ENCODE results near the gene KRTAP20-2.

The KRTAP20-2 gene

GRCh38 chr21:30628109-30628508 lies 6.9 kb upstream of the KRTAP20-2 start:
- intact Hi-C loops (cut with micrococcal nuclease): no loop called here
- Mint-ChIP-seq H3K4me1 (ENCODE audit: low read depth) (no peaks in the 10 kb centered on the region), H3K36me3 (ENCODE audit: low read depth) (no peaks in the 10 kb centered on the region), H3K4me3 (no peak overlapping the region), H3K27ac (no peak overlapping the region), H3K9me3 (peaks cover 45% of the 10 kb centered on the region), H3K27me3 (no peaks in the 10 kb centered on the region)

- no peak overlapping the region for H3K27ac Mint-ChIP-seq
- H3K9me3 Mint-ChIP-seq: peaks cover 34% of the 10 kb centered on the region
- no peaks in the 10 kb centered on the region for H3K36me3 Mint-ChIP-seq (ENCODE audit: low read depth)
- H3K27me3 Mint-ChIP-seq: no peaks in the 10 kb centered on the region
- no peaks in the 10 kb centered on the region for H3K4me1 Mint-ChIP-seq (ENCODE audit: low read depth)
- no peak overlapping the region for H3K4me3 Mint-ChIP-seq
- intact Hi-C loops (cut with micrococcal nuclease): no loop called here
Measured at GRCh38 chr21:30629200-30629599, 5.8 kb upstream of the KRTAP20-2 start.

GRCh38 chr21:30638686-30639085 lies 3.7 kb downstream of the KRTAP20-2 start:
- intact Hi-C loops (cut with micrococcal nuclease): no loop called here
- Mint-ChIP-seq H3K27me3 (no peaks in the 10 kb centered on the region), H3K9me3 (peaks cover 30% of the 10 kb centered on the region), H3K4me1 (ENCODE audit: low read depth) (no peaks in the 10 kb centered on the region), H3K27ac (no peak overlapping the region), H3K4me3 (no peak overlapping the region), H3K36me3 (ENCODE audit: low read depth) (no peaks in the 10 kb centered on the region)

GRCh38 chr21:30642564-30642963 lies 7.6 kb downstream of the KRTAP20-2 start, which contains the start of gene KRTAP20-3:
KRTAP20-3 (plus strand) TSS chr21:30642864.
- H3K36me3 Mint-ChIP-seq (ENCODE audit: low read depth): no peaks in the 10 kb centered on the region
- no peak within 1 kb of the TSS for H3K4me3 Mint-ChIP-seq
- H3K27ac Mint-ChIP-seq: no peak within 1 kb of the TSS
- no peaks in the 10 kb centered on the region for H3K4me1 Mint-ChIP-seq (ENCODE audit: low read depth)
- peaks cover 49% of the 10 kb centered on the region for H3K9me3 Mint-ChIP-seq
- intact Hi-C loops (cut with micrococcal nuclease): no loop called here
- H3K27me3 Mint-ChIP-seq: no peaks in the 10 kb centered on the region

- Mint-ChIP-seq H3K36me3 (ENCODE audit: low read depth) (no peaks in the 10 kb centered on the region), H3K27ac (no peak overlapping the region), H3K4me3 (no peak overlapping the region), H3K27me3 (no peaks in the 10 kb centered on the region), H3K9me3 (peaks cover 43% of the 10 kb centered on the region), H3K4me1 (ENCODE audit: low read depth) (no peaks in the 10 kb centered on the region)
- intact Hi-C loops (cut with micrococcal nuclease): no loop called here
Measured at GRCh38 chr21:30646904-30647414, 12.0 kb downstream of the KRTAP20-2 start.

GRCh38 chr21:30652891-30653290 lies 17.9 kb downstream of the KRTAP20-2 start:
- H3K9me3 Mint-ChIP-seq: peaks cover 12% of the 10 kb centered on the region
- no peak overlapping the region for H3K27ac Mint-ChIP-seq
- H3K4me3 Mint-ChIP-seq: no peak overlapping the region
- H3K27me3 Mint-ChIP-seq: no peaks in the 10 kb centered on the region
- no peaks in the 10 kb centered on the region for H3K36me3 Mint-ChIP-seq (ENCODE audit: low read depth)
- H3K4me1 Mint-ChIP-seq (ENCODE audit: low read depth): no peaks in the 10 kb centered on the region
- intact Hi-C loops (cut with micrococcal nuclease): no loop called here

- intact Hi-C loops (cut with micrococcal nuclease): no loop called here
- no peaks in the 10 kb centered on the region for H3K27me3 Mint-ChIP-seq
- no peaks in the 10 kb centered on the region for H3K4me1 Mint-ChIP-seq (ENCODE audit: low read depth)
- H3K9me3 Mint-ChIP-seq: peaks cover 52% of the 10 kb centered on the region
- H3K4me3 Mint-ChIP-seq: no peak overlapping the region
- no peak overlapping the region for H3K27ac Mint-ChIP-seq
- H3K36me3 Mint-ChIP-seq (ENCODE audit: low read depth): no peaks in the 10 kb centered on the region
Measured at GRCh38 chr21:30668776-30669175, 33.8 kb downstream of the KRTAP20-2 start.

GRCh38 chr21:30672985-30673650 lies 38.1 kb downstream of the KRTAP20-2 start:
- no peaks in the 10 kb centered on the region for H3K4me1 Mint-ChIP-seq (ENCODE audit: low read depth)
- no peaks in the 10 kb centered on the region for H3K36me3 Mint-ChIP-seq (ENCODE audit: low read depth)
- no peak overlapping the region for H3K27ac Mint-ChIP-seq
- H3K4me3 Mint-ChIP-seq: no peak overlapping the region
- H3K9me3 Mint-ChIP-seq: peaks cover 56% of the 10 kb centered on the region
- no peaks in the 10 kb centered on the region for H3K27me3 Mint-ChIP-seq
- intact Hi-C loops (cut with micrococcal nuclease): no loop called here

- peaks cover 45% of the 10 kb centered on the region for H3K9me3 Mint-ChIP-seq
- H3K27me3 Mint-ChIP-seq: no peaks in the 10 kb centered on the region
- H3K4me1 Mint-ChIP-seq (ENCODE audit: low read depth): no peaks in the 10 kb centered on the region
- H3K27ac Mint-ChIP-seq: no peak overlapping the region
- intact Hi-C loops (cut with micrococcal nuclease): no loop called here
- no peak overlapping the region for H3K4me3 Mint-ChIP-seq
- H3K36me3 Mint-ChIP-seq (ENCODE audit: low read depth): no peaks in the 10 kb centered on the region
Measured at GRCh38 chr21:30674312-30674711, 39.3 kb downstream of the KRTAP20-2 start.

GRCh38 chr21:30676737-30677136 lies 41.7 kb downstream of the KRTAP20-2 start:
- H3K27ac Mint-ChIP-seq: no peak overlapping the region
- no peaks in the 10 kb centered on the region for H3K36me3 Mint-ChIP-seq (ENCODE audit: low read depth)
- intact Hi-C loops (cut with micrococcal nuclease): no loop called here
- H3K9me3 Mint-ChIP-seq: peaks cover 21% of the 10 kb centered on the region
- H3K4me1 Mint-ChIP-seq (ENCODE audit: low read depth): no peaks in the 10 kb centered on the region
- H3K4me3 Mint-ChIP-seq: no peak overlapping the region
- no peaks in the 10 kb centered on the region for H3K27me3 Mint-ChIP-seq

GRCh38 chr21:30680586-30680985 lies 45.6 kb downstream of the KRTAP20-2 start:
- intact Hi-C loops (cut with micrococcal nuclease): no loop called here
- no peaks in the 10 kb centered on the region for H3K27me3 Mint-ChIP-seq
- H3K36me3 Mint-ChIP-seq (ENCODE audit: low read depth): no peaks in the 10 kb centered on the region
- no peak overlapping the region for H3K4me3 Mint-ChIP-seq
- peaks cover 24% of the 10 kb centered on the region for H3K9me3 Mint-ChIP-seq
- no peaks in the 10 kb centered on the region for H3K4me1 Mint-ChIP-seq (ENCODE audit: low read depth)
- H3K27ac Mint-ChIP-seq: no peak overlapping the region

- no peak overlapping the region for H3K27ac Mint-ChIP-seq
- no peaks in the 10 kb centered on the region for H3K4me1 Mint-ChIP-seq (ENCODE audit: low read depth)
- no peaks in the 10 kb centered on the region for H3K27me3 Mint-ChIP-seq
- intact Hi-C loops (cut with micrococcal nuclease): no loop called here
- H3K36me3 Mint-ChIP-seq (ENCODE audit: low read depth): no peaks in the 10 kb centered on the region
- H3K9me3 Mint-ChIP-seq: peaks cover 17% of the 10 kb centered on the region
- no peak overlapping the region for H3K4me3 Mint-ChIP-seq
Measured at GRCh38 chr21:30684506-30684905, 49.5 kb downstream of the KRTAP20-2 start.
